Spleen (tissue), 11 donors: ENCODE measurements around the gene PRDX5. TPM values are rescaled to one million over a fixed set of nuclear protein-coding genes. Genes with fewer than 3 reads are reported as not detected.

Source experiments
- DNase-seq: peaks from one replicate; pipeline ENCODE4 v3.0.0-alpha.2; 2020
- H3K27ac ChIP-seq, 8 donors: fragments of 200-600 bp; sonication (generic) in 7 of 8; 1 replicate in 4 of 8; 2 replicates in 4 of 8; pipeline versions ENCODE4 v1.5.0 to v1.8.0; 2016 to 2021; ENCODE audit warnings: inconsistent platforms in 4 of 8, mild to moderate bottlenecking in 4 of 8, moderate library complexity in 1 of 8
- H3K27me3 ChIP-seq, 7 donors: fragments of 200-600 bp; sonication (generic) in 6 of 7; replicated peaks in 1 of 7; 1 replicate in 4 of 7; 2 replicates in 3 of 7; pipeline versions ENCODE4 v1.5.0 to v1.8.0; 2016 to 2021; ENCODE audit warnings: inconsistent platforms in 3 of 7, mild to moderate bottlenecking in 1 of 7
- H3K36me3 ChIP-seq, 6 donors: fragments of 200-600 bp; sonication (generic) in 5 of 6; 1 replicate in 4 of 6; 2 replicates in 2 of 6; pipeline versions ENCODE4 v1.5.0 to v1.8.0; 2016 to 2021; ENCODE audit warnings: inconsistent platforms in 2 of 6
- H3K4me1 ChIP-seq, 6 donors: fragments of 200-600 bp; sonication (generic) in 5 of 6; 1 replicate in 3 of 6; 2 replicates in 3 of 6; pipeline versions ENCODE4 v1.5.0 to v1.8.0; 2016 to 2021; ENCODE audit warnings: inconsistent platforms in 3 of 6
- H3K4me3 ChIP-seq, 8 donors: fragments of 200-600 bp; sonication (generic) in 7 of 8; 1 replicate in 4 of 8; 2 replicates in 4 of 8; pipeline versions ENCODE4 v1.5.0 to v1.8.0; 2016 to 2021; ENCODE audit warnings: inconsistent platforms in 4 of 8, mild to moderate bottlenecking in 4 of 8, moderate library complexity in 2 of 8
- H3K9me3 ChIP-seq, 8 donors: fragments of 200-600 bp; sonication (generic) in 7 of 8; 1 replicate in 4 of 8; 2 replicates in 4 of 8; pipeline versions ENCODE4 v1.5.0 to v1.8.0; 2016 to 2021; ENCODE audit warnings: inconsistent platforms in 4 of 8
- CTCF ChIP-seq, 11 experiments: fragments of 200-600 bp in 7 of 11; fragments of 450-650 bp in 4 of 11; sonication (generic) in 4 of 11; IDR thresholded peaks in 8 of 11; conservative IDR thresholded peaks in 3 of 11; 1 replicate in 7 of 11; 2 replicates in 4 of 11; pipeline versions ENCODE4 v1.4.0 to v1.8.0; 2016 to 2021; ENCODE audit warnings: antibody characterized with exemption in 11 of 11, inconsistent platforms in 4 of 11, mild to moderate bottlenecking in 1 of 11
- POLR2A ChIP-seq, 3 donors: fragments of 450-650 bp; IDR thresholded peaks; one replicate each; pipeline ENCODE4 v1.5.1; 2017; ENCODE audit warnings: antibody characterized with exemption in 3 of 3, mild to moderate bottlenecking in 1 of 3
- POLR2AphosphoS5 ChIP-seq, 3 donors: sonication (generic); formaldehyde crosslinking; IDR thresholded peaks; one replicate each; pipeline ENCODE4 v1.5.1; 2017; ENCODE audit warnings: antibody characterized with exemption in 3 of 3
- WGBS, 5 donors: extraction: QIAGEN DNeasy Blood & Tissue Kit in 3 of 5; methylation state at CpG; one replicate each; pipeline versions ENCODE4 v1.1.5 to v1.1.7; 2013 to 2018; 5-methylcytosine and 5-hydroxymethylcytosine counted together
- intact Hi-C: fragments of 100-400 bp; cut with DNase I; formaldehyde crosslinking; loops from one replicate; pipeline ENCODE4 v1.15.0; 2023; ENCODE audit warnings: low total_unique reads
- polyA plus RNA-seq, 3 donors: library from polyadenylated mRNA; stranded (reverse); fragments of 200-250 nt; gene quantifications; one replicate each; pipeline ENCODE4 v1.2.1, GENCODE V29; 2013
- total RNA-seq, 7 donors: library from RNA; depleted of rRNA in 3 of 7; stranded (reverse); fragments of >200 nt in 3 of 7; fragmentation: NEBNext Ultra II Directional in 4 of 7; extraction: Animal tissue kit (Norgen Biotek cat#: 25700) in 4 of 7; gene quantifications; one replicate each; pipeline versions ENCODE4 v1.1.0 to v1.2.1, GENCODE V29; 2016 to 2021
- donor health status: healthy with polysubstance abuse.
- donor health status: DM: no; HTN: no; CAD: no; lungs with moderate emphysema.
- donor health status: DM: no; HTN: no; CAD: no.
- donor health status: Bipolar disorder and iron deficiency.
- donor health status: healthy.
- donor health status: DM: no; HTN: no; CAD: no.
- donor health status: DM: yes; HTN: yes; CAD: no.

PRDX5 gene
- total and polyA plus RNA-seq, 10 donors, result 77.0 to 302 (median 133) TPM

DNA sequence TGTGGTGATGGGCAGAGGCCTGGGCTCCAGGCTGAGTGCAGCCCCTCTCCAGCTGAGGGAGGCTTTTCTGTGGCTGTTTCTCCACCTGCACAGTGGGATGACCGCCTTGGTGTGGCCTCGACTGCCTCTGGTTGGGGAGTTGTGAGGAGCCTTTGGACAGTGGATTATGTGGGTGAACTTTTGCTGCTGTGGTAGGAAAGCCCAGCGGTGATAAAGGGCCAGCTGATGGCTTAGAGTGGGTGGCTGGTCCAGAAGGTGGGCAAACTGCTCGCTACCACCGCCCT lies 13.9 kb upstream of the PRDX5 start:
- peaks cover 42 to 72% (median 47%) of the 10 kb centered on the region in 6 donors for H3K4me1 ChIP-seq
- DNase-seq, result no peak
- no peaks in the 10 kb centered on the region for H3K9me3 ChIP-seq
- intact Hi-C loops, result loop anchor here (5.0 kb wide), 1 partner anchor 102 kb away; no protein-coding TSS in a partner anchor
- no peak for TF ChIP-seq CTCF (IDR thresholded peaks at IDR 0.05 in 8 of 11, conservative IDR thresholded peaks at IDR 0.05 in 3 of 11)
- no peak for TF ChIP-seq POLR2A (IDR thresholded peaks at IDR 0.05)
- no peak for TF ChIP-seq POLR2AphosphoS5 (IDR thresholded peaks at IDR 0.05)
- WGBS, 5 donors, result 35 to 55% (median 48%) methylated on average over 5 of the region's 5 CpGs; no CpG with 5 or more reads in 1 of the 5 donors
- peak overlapping the region in 6 of 8 donors; percentile 52 to 91 (median 83) for H3K4me3 ChIP-seq
- H3K27ac ChIP-seq, result peak overlapping the region; percentile 71 to 98 (median 94)
- peaks cover 3 to 36% (median 24%) of the 10 kb centered on the region in 7 donors for H3K27me3 ChIP-seq
- peaks cover 0 to 20% (median 0%) of the 10 kb centered on the region in 6 donors for H3K36me3 ChIP-seq

GRCh38 chr11:64304316-64305072 lies 13.4 kb upstream of the PRDX5 start:
- peak; percentile 98 for DNase-seq
- WGBS, 5 donors, result 0 to 1% (median 1%) methylated on average over 37 to 46 of the region's 46 CpGs
- H3K4me1 ChIP-seq, result peaks cover 37 to 72% (median 42%) of the 10 kb centered on the region in 6 donors
- intact Hi-C loops, result loop anchor here (5.0 kb wide), 1 partner anchor 102 kb away; no protein-coding TSS in a partner anchor
- H3K27me3 ChIP-seq, result peaks cover 3 to 31% (median 19%) of the 10 kb centered on the region in 7 donors
- TF ChIP-seq CTCF (IDR thresholded peaks at IDR 0.05 in 8 of 11, conservative IDR thresholded peaks at IDR 0.05 in 3 of 11) (peak; percentile 80 to 96 (median 92)), POLR2AphosphoS5 (IDR thresholded peaks at IDR 0.05) (peak; percentile 28 to 69 (median 52)), POLR2A (IDR thresholded peaks at IDR 0.05) (peak in 1 of 3 donors; percentile 22)
- H3K27ac ChIP-seq, result peak overlapping the region; percentile 71 to 98 (median 94)
- H3K36me3 ChIP-seq, result peaks cover 0 to 26% (median 0%) of the 10 kb centered on the region in 6 donors
- peak overlapping the region; percentile 28 to 91 (median 78) for H3K4me3 ChIP-seq
- H3K9me3 ChIP-seq, result no peaks in the 10 kb centered on the region

DNA sequence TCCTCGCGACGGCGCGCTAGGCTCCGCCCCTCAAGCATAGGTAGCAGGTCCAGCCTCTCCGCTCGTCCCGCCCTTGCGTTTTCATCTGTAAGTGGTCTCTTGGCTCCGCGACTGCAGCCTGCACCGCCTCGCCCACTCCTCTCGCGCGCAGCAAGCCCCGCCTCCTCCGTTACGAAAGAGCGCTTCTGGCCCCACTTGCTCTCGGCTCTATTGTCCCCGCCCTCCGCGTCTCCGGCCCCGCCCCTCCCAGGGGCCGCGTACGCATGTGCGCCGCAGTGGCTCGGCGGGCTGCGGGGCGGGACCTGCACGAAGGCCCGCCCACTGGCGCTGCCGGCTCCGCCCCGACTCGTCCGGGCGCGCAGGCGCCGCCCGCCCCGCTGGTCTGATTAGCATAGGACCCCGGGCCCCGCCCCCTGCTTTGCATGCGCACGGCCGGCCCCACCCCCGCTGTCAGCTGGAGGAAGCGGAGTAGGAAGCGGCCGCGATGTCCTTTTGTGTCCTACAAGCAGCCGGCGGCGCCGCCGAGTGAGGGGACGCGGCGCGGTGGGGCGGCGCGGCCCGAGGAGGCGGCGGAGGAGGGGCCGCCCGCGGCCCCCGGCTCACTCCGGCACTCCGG lies 12.7 kb upstream of the PRDX5 start, which contains the start of gene ESRRA:
Gene ESRRA, plus strand, starts transcription at position 450 of the 616 bp plus-strand sequence. CDS start 1,656 bp downstream, outside the sequence.
- Histone ChIP-seq H3K27ac (peak within 1 kb of the TSS; percentile 81 to 98 (median 94)), H3K27me3 (peaks cover 0 to 24% (median 12%) of the 10 kb centered on the region in 7 donors), H3K9me3 (no peaks in the 10 kb centered on the region), H3K4me1 (peaks cover 30 to 70% (median 35%) of the 10 kb centered on the region in 6 donors), H3K36me3 (peaks cover 0 to 32% (median 0%) of the 10 kb centered on the region in 6 donors), H3K4me3 (peak within 1 kb of the TSS; percentile 70 to 91 (median 80))
- peak; percentile 100 for DNase-seq
- TF ChIP-seq POLR2AphosphoS5 (IDR thresholded peaks at IDR 0.05), result peak; percentile 90
- peak in 1 of 3 donors; percentile 69 for TF ChIP-seq POLR2A (IDR thresholded peaks at IDR 0.05)
- no peak for TF ChIP-seq CTCF (IDR thresholded peaks at IDR 0.05 in 8 of 11, conservative IDR thresholded peaks at IDR 0.05 in 3 of 11)
- WGBS, 5 donors, result 1% methylated on average over 27 to 81 of the region's 81 CpGs
- intact Hi-C loops, result no loop called here
